HepG2 (cell line): ENCODE results near the gene LSM2. TPM values are rescaled to one million over a fixed set of nuclear protein-coding genes. Genes with fewer than 3 reads are reported as not detected.

ENCODE experiments used
- HOXA9 ChIP-seq: sonication (generic); formaldehyde crosslinking; IDR thresholded peaks from 2 replicates; pipeline ENCODE4 v1.8.1; 2022; ENCODE audit warnings: missing genetic modification reagents, mild to moderate bottlenecking, moderate library complexity, borderline replicate concordance
- NONO ChIP-seq, 2 experiments: fragments of 450-650 bp in 1 of 2; sonication (generic) in 1 of 2; formaldehyde crosslinking in 1 of 2; IDR thresholded peaks in 1 of 2; conservative IDR thresholded peaks in 1 of 2; 2 replicates each; pipeline versions ENCODE4 v1.6.1 to v1.8.0; 2017 to 2022; ENCODE audit warnings: mild to moderate bottlenecking in 1 of 2, missing genetic modification reagents in 1 of 2, moderate library complexity in 1 of 2
- PAXIP1 ChIP-seq: sonication (generic); formaldehyde crosslinking; conservative IDR thresholded peaks from 2 replicates; pipeline ENCODE4 v1.4.0; 2020; ENCODE audit warnings: mild to moderate bottlenecking, missing genetic modification reagents, moderate library complexity
- RAD51 ChIP-seq: fragments of 450-650 bp; IDR thresholded peaks from 2 replicates; pipeline ENCODE4 v1.6.1; 2016; ENCODE audit warnings: borderline replicate concordance
- SMC3 ChIP-seq: IDR thresholded peaks from 2 replicates; pipeline ENCODE4 v1.6.1; 2011; ENCODE audit warnings: low read length, improper control_type of control experiment
- YEATS4 ChIP-seq: sonication (generic); formaldehyde crosslinking; IDR thresholded peaks from 2 replicates; pipeline ENCODE4 v1.4.0; 2020; ENCODE audit warnings: missing genetic modification reagents, borderline replicate concordance
- ZFYVE20 ChIP-seq: sonication (generic); formaldehyde crosslinking; IDR thresholded peaks from 2 replicates; pipeline ENCODE4 v1.8.0; 2023; ENCODE audit warnings: low read depth, mild to moderate bottlenecking, moderate library complexity, missing genetic modification reagents, borderline replicate concordance
- ZNF101 ChIP-seq: sonication (generic); formaldehyde crosslinking; IDR thresholded peaks from 2 replicates; pipeline ENCODE4 v1.4.0; 2020; ENCODE audit warnings: mild to moderate bottlenecking, low read depth, missing genetic modification reagents, borderline replicate concordance
- ZNF670 ChIP-seq: sonication (generic); formaldehyde crosslinking; IDR thresholded peaks from 2 replicates; pipeline ENCODE4 v1.8.0; 2022; ENCODE audit warnings: mild to moderate bottlenecking, missing genetic modification reagents, borderline replicate concordance
- ZNF687 ChIP-seq: sonication (generic); formaldehyde crosslinking; IDR thresholded peaks from 2 replicates; pipeline ENCODE4 v1.5.1; 2020; ENCODE audit warnings: mild to moderate bottlenecking, missing genetic modification reagents, moderate library complexity
- polyA plus RNA-seq, 8 experiments: library from polyadenylated mRNA; depleted of rRNA in 3 of 8; stranded (reverse) in 7 of 8; unstranded in 1 of 8; fragments of >200 nt; fragmentation: Illumina TruSeq in 4 of 8; extraction: Trizol in 4 of 8; gene quantifications; 2 replicates each; pipeline versions ENCODE4 v1.2.1 to v1.2.3, GENCODE V29; 2011 to 2016; ENCODE audit warnings: low read depth in 4 of 8, missing spikeins in 1 of 8, mixed read lengths in 1 of 8; ENCODE audit not compliant: insufficient read depth in 1 of 8
- total RNA-seq, 5 experiments: library from RNA; depleted of rRNA; stranded (reverse); fragments of >200 nt; fragmentation: Illumina TruSeq; extraction: Trizol; gene quantifications; 2 replicates each; pipeline ENCODE4 v1.2.3, GENCODE V29; 2016; ENCODE audit warnings: low read depth in 1 of 5
- TF ChIP-seq, protein P1 (sequence below): IDR thresholded peaks from 2 replicates; pipeline ENCODE4 v1.6.1; 2016
- TF ChIP-seq, protein P2 (sequence below): sonication (generic); formaldehyde crosslinking; IDR thresholded peaks from 2 replicates; pipeline ENCODE4 v1.4.0; 2020; ENCODE audit warnings: mild to moderate bottlenecking, missing genetic modification reagents
- TF ChIP-seq, protein P3 (sequence below): sonication (generic); formaldehyde crosslinking; IDR thresholded peaks from 2 replicates; pipeline ENCODE4 v1.4.0; 2020; ENCODE audit warnings: mild to moderate bottlenecking, missing genetic modification reagents

Gene LSM2
- total and polyA plus RNA-seq, 2 of the 13 experiments (the other 11 are each of a cell fraction or from before 2014, with no cell fraction given): 69.4 to 90.5 TPM

DNA sequence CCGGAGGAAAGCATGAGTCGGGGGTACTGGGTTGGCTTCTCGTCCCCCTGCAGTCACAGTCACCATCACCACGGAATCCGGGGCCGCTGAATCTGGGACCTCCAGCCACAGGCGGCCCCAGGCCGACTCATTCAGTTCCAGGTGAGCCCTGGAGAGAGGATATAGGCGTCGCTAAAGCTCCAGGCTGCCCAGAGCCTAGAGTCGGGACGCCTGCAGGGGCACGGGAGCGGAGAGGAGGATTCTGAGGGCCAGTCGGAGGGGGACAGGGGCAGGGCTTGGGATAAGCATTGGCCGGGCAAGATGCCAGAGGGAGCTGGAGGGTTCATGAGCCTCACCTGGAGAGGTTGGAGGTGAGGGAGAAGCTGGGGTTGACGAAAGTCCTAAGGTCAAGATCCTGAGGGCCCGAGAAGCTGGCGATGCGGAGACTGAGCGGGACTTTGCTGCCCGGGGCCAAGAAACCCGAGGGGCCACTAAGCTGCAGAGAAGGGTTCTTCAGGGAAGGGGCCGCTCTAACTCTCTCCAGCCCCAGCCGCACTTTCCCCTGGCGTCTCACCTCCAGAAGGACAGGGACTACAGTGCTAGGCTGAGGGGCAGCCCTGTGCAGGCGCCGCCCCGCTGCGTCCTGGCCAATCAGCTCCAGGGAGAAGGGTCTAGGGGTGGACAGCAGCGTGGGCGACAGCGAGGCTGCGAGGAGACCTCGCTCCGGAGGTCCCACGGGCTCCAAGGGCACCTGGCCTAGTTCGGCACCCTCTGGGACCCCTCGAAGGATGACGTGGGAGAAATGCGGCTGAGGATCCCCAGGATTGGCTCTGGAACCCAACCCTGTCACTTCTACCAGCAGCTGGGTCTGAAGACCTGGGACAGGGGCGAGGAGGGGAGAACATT is 40.6 kb downstream of the LSM2 start (continued):
- peak; percentile 97 for TF ChIP-seq ZNF687 (CRISPR knock-in tag)
- TF ChIP-seq SMC3: no peak
- TF ChIP-seq, protein P1, sequence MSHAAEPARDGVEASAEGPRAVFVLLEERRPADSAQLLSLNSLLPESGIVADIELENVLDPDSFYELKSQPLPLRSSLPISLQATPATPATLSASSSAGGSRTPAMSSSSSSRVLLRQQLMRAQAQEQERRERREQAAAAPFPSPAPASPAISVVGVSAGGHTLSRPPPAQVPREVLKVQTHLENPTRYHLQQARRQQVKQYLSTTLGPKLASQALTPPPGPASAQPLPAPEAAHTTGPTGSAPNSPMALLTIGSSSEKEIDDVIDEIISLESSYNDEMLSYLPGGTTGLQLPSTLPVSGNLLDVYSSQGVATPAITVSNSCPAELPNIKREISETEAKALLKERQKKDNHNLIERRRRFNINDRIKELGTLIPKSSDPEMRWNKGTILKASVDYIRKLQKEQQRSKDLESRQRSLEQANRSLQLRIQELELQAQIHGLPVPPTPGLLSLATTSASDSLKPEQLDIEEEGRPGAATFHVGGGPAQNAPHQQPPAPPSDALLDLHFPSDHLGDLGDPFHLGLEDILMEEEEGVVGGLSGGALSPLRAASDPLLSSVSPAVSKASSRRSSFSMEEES (CRISPR knock-in tag): no peak
- TF ChIP-seq ZNF101 (CRISPR knock-in tag): no peak
- TF ChIP-seq, protein P2, sequence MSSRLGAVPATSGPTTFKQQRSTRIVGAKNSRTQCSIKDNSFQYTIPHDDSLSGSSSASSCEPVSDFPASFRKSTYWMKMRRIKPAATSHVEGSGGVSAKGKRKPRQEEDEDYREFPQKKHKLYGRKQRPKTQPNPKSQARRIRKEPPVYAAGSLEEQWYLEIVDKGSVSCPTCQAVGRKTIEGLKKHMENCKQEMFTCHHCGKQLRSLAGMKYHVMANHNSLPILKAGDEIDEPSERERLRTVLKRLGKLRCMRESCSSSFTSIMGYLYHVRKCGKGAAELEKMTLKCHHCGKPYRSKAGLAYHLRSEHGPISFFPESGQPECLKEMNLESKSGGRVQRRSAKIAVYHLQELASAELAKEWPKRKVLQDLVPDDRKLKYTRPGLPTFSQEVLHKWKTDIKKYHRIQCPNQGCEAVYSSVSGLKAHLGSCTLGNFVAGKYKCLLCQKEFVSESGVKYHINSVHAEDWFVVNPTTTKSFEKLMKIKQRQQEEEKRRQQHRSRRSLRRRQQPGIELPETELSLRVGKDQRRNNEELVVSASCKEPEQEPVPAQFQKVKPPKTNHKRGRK (CRISPR knock-in tag): no peak
- no peak for TF ChIP-seq NONO (IDR thresholded peaks at IDR 0.05)
- 0 out of 2 replicates have a peak, but pooled peaks have one; percentile 23 for TF ChIP-seq NONO (CRISPR knock-in tag; conservative IDR thresholded peaks at IDR 0.05)
- no peak for TF ChIP-seq HOXA9 (CRISPR knock-in tag)
- TF ChIP-seq RAD51: no peak
- TF ChIP-seq ZFYVE20 (CRISPR knock-in tag): no peak
- no peak for TF ChIP-seq ZNF670 (CRISPR knock-in tag)
- TF ChIP-seq YEATS4 (CRISPR knock-in tag): peak; percentile 52; the same call in 1 of the 2 replicates
- TF ChIP-seq, protein P3, sequence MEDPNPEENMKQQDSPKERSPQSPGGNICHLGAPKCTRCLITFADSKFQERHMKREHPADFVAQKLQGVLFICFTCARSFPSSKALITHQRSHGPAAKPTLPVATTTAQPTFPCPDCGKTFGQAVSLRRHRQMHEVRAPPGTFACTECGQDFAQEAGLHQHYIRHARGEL (CRISPR knock-in tag): no peak
- 0 out of 2 replicates have a peak, but pooled peaks have one; percentile 26 for TF ChIP-seq PAXIP1
